ENCODE measurements around the gene CNPY3. TPM values are rescaled to one million over a fixed set of nuclear protein-coding genes. Genes with fewer than 3 reads are reported as not detected.

The CNPY3 gene
- total RNA-seq, 1 donor from 2014 or later = 19.5 TPM

DNA sequence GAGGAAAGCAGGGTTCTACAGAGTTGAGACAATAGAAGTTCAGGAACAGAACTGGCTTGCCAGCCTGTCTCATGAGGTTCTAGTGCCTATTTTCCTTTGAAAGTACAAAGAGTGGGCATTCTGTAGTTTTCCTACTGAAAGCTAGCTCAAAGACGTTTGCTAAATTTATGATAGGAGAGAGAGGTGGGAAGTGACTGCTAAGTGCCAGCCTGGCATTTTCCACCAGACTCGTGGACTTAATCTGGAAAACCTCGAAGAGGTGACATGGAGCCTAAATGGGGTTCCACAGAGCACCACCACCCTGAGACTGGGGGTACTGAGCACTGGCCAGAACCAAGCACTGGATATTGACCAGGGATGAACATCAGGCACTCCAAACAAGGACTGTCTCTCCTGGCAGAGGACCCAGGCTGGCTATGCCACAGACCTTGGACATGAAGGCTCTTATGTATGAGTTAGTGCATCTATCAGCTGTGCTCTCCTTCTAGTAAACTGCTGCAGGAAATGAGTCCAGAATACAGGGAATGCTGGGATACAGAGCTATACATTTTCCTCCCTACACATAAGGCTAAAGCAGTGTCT lies 42.6 kb downstream of the CNPY3 start:
- DNase-seq = no peak
- ATAC-seq = no peak
- intact Hi-C loops (cut with micrococcal nuclease) = no loop called here

DNA sequence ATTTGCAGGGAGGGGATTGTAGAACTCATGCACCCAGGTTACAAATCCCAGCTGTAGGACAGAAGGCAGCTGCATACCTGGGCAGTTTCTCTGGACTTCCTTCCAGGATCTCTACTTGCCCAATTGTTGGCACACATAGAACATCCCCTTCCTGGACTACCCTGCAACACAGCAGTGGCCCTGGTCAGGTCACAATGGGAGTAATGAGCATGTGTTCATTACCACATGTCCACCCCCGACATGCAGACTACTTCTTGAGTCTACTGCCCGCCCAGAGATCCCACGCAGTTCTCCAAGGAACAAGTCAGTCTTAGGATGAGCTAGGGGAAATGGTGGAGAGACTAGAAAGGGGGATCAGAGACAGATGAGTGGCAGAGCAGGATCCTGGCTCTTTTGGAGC lies 44.6 kb downstream of the CNPY3 start:
- no peak for DNase-seq
- ATAC-seq = no peak
- intact Hi-C loops (cut with micrococcal nuclease) = no loop called here

DNA sequence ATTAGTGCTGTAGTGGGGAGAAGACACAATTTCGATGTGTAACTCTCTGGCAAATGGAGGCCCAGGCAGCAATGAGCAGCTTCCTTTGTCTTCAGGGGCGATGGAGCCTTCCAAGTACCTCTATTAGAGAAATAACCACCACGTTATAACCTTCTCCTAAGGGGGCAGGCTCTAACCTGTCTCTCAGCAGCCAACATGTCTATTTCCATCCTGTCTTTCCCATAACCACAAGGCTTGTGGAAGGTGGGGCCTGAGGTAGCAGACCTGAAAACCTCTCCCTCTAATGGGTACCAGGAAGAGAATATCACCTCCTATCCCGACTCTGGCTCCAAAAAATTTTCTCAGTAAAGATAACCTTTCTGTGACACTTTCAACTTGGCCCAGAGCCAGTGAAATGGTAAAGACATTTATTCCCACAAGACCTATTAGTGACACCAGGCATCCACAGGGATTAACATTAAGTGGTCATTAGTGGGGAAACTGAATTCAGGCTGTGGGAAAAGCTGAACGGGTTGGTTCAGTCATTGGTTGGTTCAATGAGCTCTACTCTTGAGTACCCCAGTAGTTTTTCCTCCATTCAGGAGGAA lies 45.7 kb downstream of the CNPY3 start:
- intact Hi-C loops (cut with micrococcal nuclease) = no loop called here
- DNase-seq (no peak), ATAC-seq (no peak)

DNA sequence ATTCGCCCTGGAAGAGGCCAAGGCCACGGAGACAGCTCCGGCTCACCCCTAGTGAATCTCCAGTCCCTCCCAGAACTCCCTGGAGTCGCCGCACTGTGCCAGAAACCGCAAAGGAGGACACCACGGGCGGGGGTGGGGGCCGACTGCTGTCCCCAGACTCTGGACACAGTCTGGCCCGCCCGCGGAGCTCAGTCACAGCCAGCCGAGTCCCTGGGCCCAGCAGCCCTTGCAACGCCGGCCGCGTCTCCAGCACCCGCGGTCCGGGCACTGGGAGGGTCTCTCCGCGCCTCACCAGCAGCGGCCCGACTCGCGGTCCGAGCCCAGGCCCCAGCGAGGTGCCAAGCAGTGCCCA lies 49.2 kb downstream of the CNPY3 start:
- DNase-seq (peak; percentile 53), ATAC-seq (no peak)
- intact Hi-C loops (cut with micrococcal nuclease) = no loop called here

DNA sequence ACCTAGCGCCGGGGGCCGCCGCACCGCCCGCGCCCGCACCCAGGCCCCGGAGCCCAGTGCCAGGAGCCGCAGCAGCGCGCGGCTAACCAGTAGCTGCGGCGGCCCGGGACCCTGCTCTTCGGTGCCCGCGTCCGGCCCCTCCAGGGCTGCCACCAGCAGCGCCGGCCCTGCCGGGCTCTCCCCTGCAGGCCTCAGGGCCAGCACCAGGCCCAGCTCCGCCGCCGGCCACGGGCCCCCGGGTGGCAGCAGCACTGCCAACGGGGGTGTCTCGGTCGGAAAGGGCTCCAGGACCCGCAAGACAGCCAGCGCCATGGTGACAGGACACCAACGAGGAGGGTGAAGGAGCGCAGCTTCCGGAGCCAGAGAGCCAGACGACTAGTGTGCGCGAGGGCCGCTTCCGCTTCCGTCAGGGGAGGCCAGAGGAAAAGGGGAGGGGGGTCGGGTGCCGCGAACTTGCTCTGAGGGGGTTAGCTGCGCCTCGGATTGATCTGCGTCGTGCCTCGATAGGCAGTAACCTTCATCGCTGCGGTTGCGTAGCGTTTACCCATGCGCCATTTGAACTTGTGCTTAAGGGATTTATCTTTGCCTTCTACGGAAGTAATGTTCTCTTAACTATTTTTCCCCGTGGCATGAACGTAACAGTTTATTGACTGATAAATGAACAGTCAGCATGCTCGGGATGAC lies 49.7 kb downstream of the CNPY3 start, which contains the start of gene PEX6:
TSS of gene PEX6 (minus strand) at position 343 of the 684 bp plus-strand sequence. CDS start at position 312, 31 bp downstream.
- peak; percentile 95 for DNase-seq
- peak; percentile 96 for ATAC-seq
- intact Hi-C loops (cut with micrococcal nuclease) = no loop called here

DNA sequence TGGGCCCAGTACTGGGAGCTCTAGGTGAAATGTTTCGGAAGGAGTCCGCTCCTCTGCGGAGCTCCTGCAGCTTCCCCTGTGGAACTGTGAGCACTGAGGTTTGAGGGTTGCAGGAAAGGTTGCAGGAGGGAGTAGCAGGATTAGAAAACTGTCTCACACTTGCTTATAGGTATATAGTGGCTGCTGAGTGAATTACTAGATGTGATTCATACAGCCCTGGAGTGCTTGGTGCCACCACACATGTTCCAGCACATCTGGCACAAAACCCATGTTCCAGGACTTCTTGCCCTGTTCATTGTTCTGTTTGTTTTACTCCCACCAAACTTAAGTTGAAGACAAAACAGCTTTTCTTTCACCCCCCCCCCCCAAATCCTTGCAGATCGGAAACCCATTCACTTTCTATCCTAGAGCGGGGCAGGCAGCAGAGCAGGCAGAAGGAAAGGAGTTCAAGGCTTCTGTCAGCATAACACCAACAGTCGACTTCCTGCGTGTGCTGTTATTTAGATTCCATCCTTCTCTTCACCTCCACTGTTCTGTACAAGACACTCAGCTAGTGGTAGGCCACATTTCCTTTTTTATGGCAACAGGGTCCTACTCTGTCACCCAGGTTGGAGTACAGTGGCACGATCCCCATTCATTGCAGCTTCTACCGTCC lies 50.4 kb downstream of the CNPY3 start:
- intact Hi-C loops (cut with micrococcal nuclease) = no loop called here
- peak; percentile 3 for ATAC-seq
- DNase-seq = no peak

DNA sequence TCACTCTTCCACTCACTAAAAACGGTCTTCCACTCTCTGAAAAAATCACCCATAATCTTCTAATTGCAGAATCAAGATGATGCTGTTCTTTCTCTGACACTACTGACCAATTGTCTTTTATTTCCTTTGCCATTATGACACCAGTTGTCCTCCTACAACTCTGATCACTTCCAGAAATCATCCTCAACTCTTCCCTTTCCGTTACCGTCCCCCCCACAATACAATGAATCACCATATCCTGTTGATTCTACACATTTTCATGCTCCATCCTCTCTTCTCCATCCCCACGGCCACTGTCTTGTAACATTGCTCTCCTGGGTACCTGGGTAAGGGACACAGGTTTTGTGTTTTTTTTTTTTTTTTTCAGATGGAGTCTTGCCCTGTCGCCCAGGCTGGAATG lies 52.6 kb downstream of the CNPY3 start:
- DNase-seq (no peak), ATAC-seq (no peak)
- intact Hi-C loops (cut with micrococcal nuclease) = no loop called here

DNA sequence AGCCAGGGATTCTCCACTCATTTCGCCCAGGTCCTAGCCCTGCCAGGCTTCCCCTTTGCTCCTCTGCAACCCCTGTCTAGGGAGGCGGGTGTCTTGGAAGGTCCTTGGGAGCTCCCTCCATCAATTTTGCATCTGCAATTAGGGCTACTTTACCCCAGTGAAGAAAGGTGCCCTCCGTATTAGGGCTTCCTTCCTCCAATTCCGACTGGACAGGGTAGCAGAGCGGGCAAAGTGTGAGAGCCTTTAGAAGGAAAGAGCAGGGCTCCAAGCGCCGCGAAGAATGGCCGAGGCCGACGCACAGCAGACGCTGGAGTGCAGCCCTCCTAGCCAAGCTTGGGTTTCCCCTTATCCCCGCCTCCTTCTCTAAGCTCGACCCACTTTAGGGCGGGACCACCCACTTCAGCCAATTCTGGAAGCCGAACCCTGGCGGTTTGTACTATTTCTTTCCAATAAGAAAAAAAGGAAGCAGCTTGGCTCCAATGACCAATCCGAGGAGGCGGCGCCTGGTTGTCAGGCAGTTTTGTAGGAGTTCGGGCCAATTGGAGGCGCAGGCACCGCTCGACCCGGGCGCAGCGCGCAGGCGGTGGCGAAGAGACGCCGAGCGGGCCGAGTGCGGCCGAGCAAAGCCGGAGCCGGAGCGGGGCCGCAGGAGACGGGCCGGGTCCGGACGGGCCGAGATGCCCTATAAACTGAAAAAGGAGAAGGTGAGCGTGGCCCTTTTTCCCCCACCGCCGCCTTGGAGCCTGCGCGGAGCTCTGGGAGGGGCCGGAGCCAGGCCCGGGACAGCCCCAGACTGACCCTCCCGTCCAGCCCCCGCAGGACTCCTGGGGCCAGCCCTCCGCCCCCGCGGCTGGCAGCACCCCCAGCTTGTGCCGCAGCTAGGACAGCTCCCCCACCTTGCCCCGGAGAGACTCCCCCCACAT lies 55.0 kb downstream of the CNPY3 start, which contains the start of gene PPP2R5D:
TSS of gene PPP2R5D (plus strand) at position 570 of the 923 bp plus-strand sequence. CDS start at position 678, 108 bp downstream.
- intact Hi-C loops (cut with micrococcal nuclease) = no loop called here
- ATAC-seq = peak; percentile 96
- DNase-seq = peak; percentile 97

DNA sequence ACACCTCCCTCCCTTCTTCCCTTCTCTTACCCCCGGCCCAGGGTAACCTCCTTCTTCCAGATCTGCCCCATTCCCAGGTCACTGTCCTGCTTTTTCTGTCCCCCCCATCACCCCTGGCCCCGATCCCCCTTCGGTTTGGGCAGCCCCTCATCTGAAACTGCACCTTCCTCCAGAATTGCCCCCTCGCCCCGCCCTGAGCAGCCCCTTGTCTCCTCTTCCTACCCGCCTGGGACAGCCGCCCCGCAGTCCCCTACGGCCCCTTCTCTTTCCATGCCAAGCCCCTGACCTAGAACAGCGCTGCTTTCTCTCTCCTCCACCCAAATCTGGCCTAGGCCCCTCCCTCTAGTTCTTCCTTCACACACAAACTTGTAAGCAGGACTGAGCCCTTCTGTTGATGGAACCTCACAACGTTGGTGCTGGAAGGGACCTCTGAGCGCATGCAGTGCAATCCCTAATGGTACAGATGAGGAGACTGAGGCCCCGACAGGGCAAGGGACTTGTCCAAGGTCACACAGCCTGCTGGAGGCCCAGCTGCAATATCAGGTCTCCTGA lies 55.7 kb downstream of the CNPY3 start:
- DNase-seq = peak; percentile 39
- intact Hi-C loops (cut with micrococcal nuclease) = no loop called here
- ATAC-seq = peak; percentile 8

DNA sequence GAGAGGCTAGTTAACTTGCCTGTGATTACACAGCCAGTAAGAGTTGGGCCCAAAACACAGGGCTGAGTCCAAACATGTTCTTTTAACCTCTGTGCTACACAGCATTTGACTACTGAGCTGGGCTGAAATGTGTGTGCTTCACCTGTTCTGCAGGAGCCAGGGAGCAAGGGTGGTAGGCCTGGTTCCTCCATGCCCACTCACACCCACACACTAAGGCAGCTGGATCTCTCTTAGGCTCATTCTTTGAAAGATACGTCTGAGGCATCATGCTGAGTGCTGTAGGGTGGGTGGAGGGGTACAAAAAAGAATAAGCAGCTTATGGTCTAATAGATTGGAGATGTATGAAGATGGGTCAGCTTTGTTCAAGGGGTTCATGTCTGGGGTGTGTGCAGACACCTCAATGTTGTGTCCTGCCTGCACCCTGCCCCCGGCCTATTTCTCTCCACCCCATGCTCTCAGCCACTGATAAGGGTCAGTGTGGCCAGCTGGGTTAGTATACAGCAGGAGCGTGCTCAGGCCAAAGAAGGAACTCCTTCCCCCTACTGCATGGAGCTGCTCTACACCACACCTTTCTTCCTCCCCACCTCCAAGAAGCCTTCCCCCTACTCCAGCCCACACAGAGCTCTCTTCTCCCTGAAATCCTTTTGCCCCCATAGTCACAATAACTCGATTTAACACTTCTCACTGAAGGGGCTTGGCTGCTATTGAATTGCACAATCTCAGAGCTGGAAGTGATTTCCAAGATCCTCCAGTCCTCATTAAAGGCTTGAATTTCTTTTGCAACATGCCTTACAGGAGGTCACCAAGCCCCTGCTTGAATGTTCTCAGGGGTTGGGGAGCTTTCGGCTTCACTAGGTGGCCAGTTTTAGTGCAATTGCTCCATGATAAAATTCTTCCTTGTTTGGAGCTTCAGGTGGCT lies 58.5 kb downstream of the CNPY3 start:
- ATAC-seq = no peak

DNA sequence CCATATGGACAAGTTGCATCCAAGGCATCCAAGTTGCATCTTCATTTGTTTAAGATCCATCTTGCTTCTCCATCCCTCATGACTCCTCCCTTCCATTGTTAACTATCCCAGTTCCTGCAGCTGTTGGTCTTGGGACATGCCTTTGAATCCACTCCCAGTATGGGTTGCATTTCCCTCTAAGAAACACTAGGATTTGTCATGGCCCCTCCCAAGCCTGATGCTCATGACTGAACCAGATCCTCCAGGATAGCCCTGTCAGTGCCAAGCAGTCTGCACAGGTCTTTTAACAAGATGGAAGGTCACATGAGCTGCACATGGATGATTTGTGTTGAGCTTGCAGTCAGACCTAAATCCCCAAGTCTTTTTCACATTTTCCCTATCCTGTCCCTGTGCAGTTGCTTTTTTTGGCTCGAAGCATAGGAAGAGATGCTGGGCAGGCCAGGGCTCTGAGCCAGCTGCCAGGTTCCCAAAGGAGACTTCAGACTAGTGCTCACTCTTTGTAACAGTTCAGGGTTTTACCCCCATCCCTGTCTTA lies 59.3 kb downstream of the CNPY3 start:
- no peak for ATAC-seq
- DNase-seq = no peak
- intact Hi-C loops (cut with micrococcal nuclease) = no loop called here

More for the DNA sequence above, 58.5 kb downstream of the CNPY3 start:
- intact Hi-C loops (cut with micrococcal nuclease) = no loop called here
- no peak for DNase-seq

Other genes with a start within 250 kb of the CNPY3 start
- gene PRPH2, start 206.9 kb upstream of the CNPY3 start, total RNA-seq = 0.47 TPM
- gene TBCC, start 183.4 kb upstream of the CNPY3 start, total RNA-seq = 10.6 TPM
- gene BICRAL, start 147.4 kb upstream of the CNPY3 start, total RNA-seq = 13.0 TPM
- gene RPL7L1, start 49.9 kb upstream of the CNPY3 start, total RNA-seq = 46.5 TPM
- not detected for gene PTCRA, start 13.4 kb upstream of the CNPY3 start, total RNA-seq
- gene GNMT, start 31.3 kb downstream of the CNPY3 start, total RNA-seq = 2.0 TPM
- 27.8 TPM for gene PEX6, start 49.7 kb downstream of the CNPY3 start, total RNA-seq
- 40.3 TPM for gene PPP2R5D, start 55.1 kb downstream of the CNPY3 start, total RNA-seq
- 28.7 TPM for gene MEA1, start 84.5 kb downstream of the CNPY3 start, total RNA-seq
- gene KLHDC3, start 84.8 kb downstream of the CNPY3 start, total RNA-seq = 167 TPM
- gene RRP36, start 92.1 kb downstream of the CNPY3 start, total RNA-seq = 27.6 TPM
- gene CUL7, start 124.4 kb downstream of the CNPY3 start, total RNA-seq = 9.6 TPM
- 116 TPM for gene MRPL2, start 130.0 kb downstream of the CNPY3 start, total RNA-seq
- gene KLC4, start 130.2 kb downstream of the CNPY3 start, total RNA-seq = 35.9 TPM
- gene PTK7, start 146.8 kb downstream of the CNPY3 start, total RNA-seq = 2.1 TPM
- 78.7 TPM for gene SRF, start 241.8 kb downstream of the CNPY3 start, total RNA-seq

Data from left ventricle myocardium superior (tissue), 1 donor.